GM18507 (cell line): ENCODE data around the gene TXNRD1.
"Not testable (repeated sequence)": the region's sequence is repeated elsewhere in the genome, so short reads cannot be mapped to it uniquely, and the experiment has no call there.

Experiments
- DNase-seq: peaks from one replicate; pipeline ENCODE4 v3.0.0; 2011; ENCODE audit warnings: low read depth; ENCODE audit not compliant: insufficient read length; ENCODE audit errors: extremely low spot score
- FAIRE-seq: peaks from 2 replicates; lab custom pipeline; 2011; peaks lifted over from hg19 to GRCh38; lab: Jason Lieb, UNC

Gene TXNRD1

DNA sequence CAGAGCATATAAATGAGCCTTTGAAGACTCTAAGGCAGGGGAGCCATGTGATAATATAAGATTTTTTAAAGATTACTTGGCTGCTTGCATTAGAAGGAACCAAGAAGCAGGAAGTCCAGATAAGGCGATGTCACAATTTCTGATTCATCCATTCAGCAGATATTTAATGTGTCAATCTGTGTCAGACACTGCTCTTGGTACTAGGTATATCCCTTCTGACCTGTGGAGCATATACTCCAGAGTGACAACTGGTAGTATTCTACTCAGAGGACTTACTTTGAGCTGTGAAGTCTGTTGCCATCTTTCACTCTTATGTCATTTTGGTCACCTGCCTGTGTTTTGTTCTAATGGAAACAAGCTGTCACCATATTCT lies 98.6 kb downstream of the TXNRD1 start:
- no peak for FAIRE-seq

DNA sequence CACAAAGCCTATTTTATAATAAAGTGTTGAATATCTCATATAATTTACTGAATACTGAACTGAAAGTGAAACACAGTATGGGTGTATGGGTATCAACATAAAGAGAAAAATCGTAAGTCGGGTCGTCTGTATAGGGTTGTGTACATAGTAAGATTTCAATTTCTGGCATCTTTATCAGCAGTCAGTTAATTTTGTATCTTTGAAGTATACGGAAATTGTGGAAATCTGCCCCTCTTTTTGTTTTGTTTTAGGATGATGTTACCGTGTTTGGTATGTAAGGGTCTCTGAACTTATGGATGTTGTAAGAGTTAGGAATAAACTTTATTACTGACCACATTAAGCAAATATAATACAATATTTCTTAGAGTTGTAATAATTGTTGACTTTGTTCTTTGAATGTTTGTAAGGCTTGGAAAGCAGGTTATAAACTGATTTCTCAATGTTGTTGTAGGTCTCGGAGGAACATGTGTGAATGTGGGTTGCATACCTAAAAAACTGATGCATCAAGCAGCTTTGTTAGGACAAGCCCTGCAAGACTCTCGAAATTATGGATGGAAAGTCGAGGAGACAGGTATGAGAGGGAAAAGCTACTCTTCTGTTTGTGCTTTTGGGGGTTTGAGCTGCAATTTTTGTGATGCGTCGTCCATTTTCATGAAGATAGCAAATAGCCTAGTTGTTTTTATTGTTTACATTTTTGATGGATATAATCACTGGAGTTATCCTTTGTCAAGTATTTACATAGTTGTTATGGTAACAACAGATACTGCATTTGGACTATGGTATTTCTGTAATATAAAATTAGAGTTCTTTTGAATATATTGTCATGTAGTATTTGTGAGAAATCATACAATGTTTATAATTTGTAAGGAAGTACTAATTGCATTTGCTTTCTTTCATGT lies 100.0 kb downstream of the TXNRD1 start:
- no peak for FAIRE-seq
- no peak for DNase-seq

More for the DNA sequence above, 98.6 kb downstream of the TXNRD1 start:
- DNase-seq: no peak

DNA sequence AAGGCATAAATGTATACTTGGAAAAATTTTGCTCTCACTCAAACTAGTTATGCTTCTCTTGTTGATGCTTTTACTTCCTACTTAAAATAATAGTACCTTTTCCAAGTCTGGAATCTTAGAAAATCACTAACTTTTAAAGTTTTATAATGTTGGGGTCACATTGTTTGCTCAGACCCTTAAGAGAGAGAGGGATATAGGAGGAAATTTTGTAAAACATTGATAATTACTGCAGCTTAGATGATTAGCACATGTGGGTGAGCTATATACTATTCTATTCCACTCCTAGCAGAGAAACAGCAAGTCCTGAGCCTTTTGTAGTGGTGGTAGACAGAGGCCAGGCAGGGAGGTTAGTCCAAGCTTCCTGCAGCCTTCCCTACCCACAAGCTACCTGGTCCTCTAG lies 101.4 kb downstream of the TXNRD1 start:
- DNase-seq (no peak), FAIRE-seq (no peak)

DNA sequence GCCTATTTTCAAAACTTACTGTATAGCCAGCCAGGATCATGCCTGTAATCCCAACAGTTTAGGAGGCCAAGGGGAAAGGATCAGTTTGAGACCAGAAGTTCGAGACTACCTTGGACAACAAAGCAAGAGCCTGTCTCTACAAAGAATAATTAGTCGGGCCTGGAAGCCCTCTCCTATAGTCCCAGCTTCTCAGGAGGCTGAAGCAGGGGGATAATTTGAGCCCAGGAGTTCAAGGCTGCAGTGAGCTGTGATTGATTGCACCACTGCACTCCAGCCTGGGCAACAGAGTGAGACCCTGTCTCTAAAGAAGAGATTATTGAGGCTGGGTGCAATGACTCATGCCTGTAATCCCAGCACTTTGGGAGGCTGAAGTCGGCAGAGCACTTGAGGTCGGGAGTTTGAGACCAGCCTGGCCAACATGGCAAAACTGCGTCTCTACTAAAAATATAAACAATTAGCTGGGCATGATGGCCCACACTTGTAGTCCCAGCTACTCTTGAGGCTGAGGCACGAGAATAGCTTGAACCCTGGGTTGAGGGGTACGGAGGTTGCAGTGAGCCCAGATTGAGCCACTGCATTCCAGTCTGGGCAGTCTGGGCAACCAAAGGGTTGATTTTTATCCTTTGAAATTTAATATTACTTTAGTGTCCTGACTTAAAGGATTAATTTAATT lies 102.1 kb downstream of the TXNRD1 start:
- FAIRE-seq (no peak), DNase-seq (no peak)

DNA sequence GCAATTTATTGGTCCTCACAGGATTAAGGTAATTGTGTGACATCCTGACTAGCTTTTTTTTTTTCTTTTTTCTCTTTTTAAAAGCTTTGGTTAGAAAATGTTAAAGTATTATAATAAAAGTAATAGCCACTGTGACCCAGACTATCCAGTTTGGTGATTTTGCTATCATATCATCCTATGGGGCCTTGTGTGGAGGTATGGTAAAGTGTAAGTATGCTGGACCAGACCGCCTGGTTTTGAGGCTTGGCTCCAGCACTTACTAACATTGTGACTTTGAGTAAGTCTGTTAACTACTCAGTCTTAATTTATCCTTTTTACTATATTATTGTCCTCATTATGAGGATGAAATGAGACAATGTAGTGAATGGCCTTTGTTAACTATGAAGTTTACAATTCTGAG lies 103.4 kb downstream of the TXNRD1 start:
- no peak for FAIRE-seq
- DNase-seq: no peak

DNA sequence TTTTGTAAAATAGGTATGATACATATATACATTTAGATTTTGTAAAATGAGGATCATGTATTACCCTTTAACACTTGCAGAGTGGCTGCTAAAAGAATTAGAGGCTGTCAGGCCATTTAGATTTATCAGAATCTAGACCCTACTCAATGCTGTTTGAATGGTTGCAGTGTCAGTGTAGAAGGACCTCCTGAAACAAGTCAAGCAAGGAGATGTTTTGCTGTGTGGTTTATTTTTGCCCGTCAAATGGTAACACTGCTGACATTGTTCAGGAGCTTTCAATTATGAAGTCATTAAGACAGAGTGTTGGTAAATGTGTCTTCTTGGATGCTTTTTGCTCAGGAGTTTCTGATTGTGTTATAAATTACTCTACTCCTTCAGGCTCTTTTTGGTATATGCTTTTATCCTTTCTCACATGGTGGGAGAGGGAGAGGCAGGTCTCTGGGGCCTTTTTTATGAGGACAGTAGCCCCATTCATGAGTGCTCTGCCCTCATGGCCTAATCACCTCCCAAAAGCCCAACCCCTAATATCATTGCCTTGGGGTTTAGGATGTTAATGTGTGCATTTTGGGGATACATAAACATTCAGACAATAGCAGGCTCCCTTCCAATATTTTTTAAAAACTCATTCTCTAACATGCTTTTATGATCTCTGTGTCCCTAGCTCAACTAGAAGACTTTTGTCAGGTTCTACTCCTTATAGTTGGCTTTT lies 104.5 kb downstream of the TXNRD1 start:
- FAIRE-seq (no peak), DNase-seq (no peak)

DNA sequence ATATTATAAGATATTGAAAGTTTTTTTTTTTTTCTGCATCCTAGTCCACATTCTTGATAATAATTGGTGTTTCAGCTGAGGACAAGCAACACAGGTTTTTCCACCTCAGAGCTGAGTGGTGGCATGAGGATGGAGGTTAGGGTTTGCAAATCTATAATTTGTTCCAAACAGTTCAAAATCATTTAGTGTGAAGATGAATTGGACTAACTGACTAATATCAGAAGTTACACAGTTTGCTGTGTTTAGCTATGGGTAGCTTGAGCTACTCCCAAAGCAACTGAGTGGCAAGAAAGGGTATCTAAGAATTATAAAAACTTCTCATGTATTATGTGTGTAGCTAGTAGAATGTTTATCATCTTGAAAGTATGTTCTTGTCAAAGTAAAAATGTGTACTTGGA lies 105.0 kb downstream of the TXNRD1 start:
- DNase-seq: no peak
- FAIRE-seq: no peak

DNA sequence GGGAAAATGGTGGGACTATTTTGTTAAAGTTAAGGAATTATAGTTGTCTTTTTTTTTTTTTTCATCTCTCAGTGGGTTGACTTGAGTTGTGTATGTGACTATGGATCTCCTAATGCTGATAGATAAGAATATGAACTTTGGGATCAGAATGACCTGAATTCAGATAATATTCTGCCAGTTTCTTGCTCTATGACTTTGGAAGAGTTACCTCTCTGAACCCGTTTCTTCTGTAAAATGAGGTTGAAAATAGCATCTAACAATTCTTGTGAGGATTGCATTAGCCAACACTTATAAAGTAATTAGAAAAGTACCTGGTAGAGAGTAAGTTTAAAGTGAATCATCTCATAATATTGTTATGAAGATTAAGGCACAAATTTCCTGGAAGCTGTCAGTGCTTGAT lies 106.4 kb downstream of the TXNRD1 start:
- FAIRE-seq: no peak
- DNase-seq: no peak

DNA sequence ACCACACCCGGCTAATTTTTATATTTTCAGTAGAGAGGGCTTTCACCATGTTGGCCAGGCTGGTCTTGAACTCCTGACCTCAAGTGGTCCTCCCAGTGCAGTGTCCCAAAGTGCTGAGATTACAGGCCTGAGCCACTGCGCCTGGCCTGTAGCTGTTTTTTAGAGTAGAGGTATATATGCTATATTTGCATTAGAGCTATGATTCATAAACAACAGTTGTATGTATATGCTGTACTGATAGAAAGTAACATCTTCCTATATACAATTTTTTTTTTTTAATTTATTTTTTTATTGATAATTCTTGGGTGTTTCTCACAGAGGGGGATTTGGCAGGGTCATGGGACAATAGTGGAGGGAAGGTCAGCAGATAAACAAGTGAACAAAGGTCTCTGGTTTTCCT lies 107.0 kb downstream of the TXNRD1 start:
- not testable (repeated sequence) for FAIRE-seq, DNase-seq

DNA sequence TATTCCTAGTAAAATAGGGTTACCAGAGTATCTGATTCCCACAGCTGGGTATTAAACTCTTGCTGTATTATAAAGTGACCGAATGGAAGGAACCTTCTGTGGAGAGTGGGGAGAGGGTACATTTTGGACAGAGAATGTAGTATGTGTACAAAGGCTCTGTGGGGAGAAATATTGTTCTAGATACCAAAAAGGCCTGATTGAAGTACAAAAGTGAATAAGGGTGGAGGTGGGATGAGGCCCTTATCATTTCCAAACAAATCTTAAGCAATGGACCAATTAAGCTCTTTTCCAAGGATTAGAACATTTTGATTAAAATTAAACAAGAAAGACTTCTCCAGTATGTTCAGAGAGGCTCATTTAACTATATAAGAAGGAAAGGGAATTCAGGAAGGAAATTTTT lies 108.3 kb downstream of the TXNRD1 start:
- DNase-seq (no peak), FAIRE-seq (no peak)

DNA sequence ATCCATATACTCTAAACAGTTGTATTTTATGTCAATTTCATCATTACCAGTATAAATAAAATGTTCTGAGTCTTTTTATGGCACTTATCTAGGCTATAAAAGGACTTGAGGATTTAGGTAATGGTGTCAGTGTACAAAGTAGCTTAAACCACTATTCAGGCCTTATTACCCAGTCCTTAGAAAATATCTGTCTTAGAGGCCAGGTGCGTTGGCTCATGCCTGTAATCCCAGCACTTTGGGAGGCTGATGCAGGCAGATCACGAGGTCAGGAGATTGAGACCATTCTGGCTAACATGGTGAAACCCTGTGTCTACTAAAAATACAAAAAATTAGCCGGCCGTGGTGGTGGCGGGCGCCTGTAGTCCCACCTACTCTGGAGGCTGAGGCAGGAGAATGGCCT lies 112.7 kb downstream of the TXNRD1 start:
- DNase-seq, FAIRE-seq: not testable (repeated sequence)

DNA sequence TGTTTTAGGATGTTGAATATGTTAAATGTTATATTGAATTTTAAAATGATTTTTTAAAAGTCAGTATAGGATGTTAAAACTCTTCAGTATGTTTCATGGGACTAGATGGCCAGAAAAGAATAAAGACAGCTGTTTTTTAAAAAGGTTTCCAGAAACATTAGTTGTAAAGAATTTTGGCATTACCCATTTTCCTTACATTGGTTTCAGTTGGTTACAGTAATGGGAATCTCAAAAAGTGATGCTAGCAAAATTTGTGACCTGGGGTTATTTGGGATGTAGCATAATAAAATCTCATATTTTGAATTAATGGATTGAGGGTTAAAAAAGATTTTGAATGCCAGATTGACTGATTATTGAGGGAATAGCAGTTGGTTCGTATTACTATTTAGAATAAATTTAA lies 113.2 kb downstream of the TXNRD1 start:
- DNase-seq (no peak), FAIRE-seq (no peak)

DNA sequence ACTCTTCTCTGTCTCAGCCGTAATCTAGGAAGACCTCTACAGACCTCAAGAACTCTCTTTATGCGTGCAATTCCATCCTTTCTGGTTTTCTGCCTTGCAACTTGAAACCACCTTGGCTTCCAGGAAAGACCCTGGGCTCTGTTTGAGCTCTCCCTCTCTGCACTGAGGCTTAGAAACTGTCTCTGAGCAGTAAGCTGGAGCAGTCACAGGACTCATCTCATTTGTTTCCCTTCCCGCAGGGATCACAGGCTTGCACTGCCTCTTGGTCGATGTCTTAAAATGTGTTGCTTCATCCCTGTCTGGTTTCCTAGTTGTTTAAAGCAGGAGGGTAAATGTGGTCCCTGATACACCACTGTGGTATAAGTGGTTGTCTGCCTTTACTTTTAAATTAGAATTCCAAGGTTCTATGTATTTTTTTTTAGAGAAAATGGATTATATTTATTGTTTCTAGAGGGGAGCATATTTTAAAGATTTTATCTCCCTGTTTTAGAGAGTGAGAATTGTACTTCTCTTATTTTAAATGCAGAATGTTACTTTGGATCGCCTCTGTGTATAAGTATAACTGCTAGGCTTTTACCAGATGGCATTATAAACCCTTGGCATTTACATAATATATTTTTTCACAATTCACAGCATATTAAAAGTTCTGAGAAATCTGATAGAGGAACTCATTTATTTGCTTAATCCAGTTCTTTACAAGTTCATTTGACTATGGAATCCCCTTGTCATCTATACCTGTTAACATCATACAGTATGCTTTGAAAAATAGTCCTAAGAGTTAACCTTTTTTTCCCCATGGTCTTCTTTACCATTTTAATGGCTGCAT lies 114.3 kb downstream of the TXNRD1 start:
- DNase-seq: no peak
- no peak for FAIRE-seq

DNA sequence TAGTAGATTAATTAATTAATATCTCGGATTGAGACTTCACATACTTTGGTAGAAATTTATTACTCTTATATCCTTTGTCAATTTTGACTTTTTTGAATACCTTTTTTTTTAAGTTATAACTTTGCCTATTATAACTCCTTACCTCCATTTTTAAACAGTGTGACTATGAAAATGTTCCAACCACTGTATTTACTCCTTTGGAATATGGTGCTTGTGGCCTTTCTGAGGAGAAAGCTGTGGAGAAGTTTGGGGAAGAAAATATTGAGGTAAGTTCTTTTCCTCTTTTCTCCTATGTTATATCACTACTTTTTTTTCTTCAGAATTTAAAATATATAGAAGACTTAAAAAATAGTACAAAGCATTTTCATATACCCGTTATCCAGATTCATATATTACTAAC lies 115.8 kb downstream of the TXNRD1 start:
- FAIRE-seq (no peak), DNase-seq (no peak)

DNA sequence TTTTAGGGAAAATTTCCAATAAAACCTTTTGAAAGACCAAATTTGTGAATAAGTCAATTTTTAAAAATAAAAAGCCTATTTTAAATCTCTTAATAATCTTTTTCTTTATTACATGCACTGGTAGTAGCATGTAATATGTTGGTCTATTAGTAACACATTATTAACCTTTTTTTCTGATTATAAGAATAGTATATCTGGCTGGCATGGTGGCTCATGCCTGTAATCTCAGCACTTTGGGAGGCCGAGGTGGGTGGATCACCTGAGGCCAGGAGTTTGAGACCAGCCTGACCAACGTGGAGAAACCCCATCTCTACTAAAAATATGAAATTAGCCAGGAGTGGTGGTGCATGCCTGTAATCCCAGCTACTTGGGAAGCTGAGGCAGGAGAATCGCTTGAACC lies 116.7 kb downstream of the TXNRD1 start:
- DNase-seq, FAIRE-seq: not testable (repeated sequence)

DNA sequence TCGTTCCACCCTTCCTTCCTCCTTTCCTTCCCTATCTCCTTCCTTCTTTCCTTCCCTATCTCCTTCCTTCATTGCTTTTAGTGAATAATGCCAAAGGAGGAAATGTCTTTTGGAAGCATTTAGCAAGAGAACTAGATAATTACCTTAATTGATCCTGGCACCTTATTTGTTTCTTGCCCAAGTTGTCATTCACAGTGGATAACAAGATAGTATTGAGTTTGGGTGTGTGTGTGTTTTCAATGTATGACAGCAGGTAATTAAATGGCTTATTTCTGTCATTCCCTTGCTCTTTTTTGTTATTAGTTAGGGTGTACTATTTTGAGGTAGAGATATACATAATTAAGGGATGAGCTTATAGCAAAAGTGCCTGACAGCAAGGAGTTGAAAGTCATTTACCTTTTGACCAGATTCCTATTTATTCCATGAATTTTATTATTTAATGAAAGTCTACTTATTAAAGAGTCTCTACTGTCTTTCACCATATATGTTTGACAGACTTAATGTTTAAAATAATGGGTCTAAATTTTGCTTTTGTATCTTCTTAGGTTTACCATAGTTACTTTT lies 118.2 kb downstream of the TXNRD1 start:
- no peak for FAIRE-seq

DNA sequence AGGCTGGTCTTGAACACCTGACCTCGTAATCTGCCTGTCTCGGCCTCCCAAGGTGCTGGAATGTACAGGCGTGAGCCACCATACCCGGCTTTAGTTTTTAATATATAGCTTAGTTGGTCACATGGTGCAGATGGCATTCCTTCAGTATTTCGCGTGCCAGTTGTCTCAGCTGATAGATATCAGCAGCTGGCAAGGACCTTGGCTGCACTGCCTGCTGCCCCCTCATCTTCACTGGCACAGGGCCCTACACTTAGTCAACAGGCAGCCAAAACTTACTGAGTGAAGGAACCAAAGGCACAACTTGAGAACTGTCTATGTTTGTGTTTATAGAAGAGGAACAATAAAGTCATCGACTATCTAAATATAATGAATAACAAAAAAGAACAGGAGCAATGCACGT lies 119.0 kb downstream of the TXNRD1 start:
- FAIRE-seq: no peak

More for the DNA sequence above, 118.2 kb downstream of the TXNRD1 start:
- DNase-seq: no peak

DNA sequence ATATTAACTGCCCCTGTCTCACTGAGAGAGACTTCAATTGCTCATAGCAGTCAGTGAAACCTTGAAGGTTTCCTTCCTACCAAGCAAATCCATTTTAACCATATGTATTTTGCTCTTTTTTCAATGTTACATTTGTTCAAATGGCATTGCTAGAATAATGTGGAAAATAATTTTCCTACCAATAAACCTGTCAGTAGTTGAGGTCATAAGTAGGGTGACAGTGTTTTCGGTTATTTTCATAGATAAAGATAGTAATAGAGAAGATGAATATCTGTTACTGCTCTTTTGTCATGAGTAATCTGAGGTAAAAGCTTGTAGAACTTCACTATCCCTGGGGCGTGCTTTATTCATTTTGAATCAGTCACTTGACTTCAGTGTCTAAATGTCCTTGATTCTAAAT lies 120.5 kb downstream of the TXNRD1 start:
- FAIRE-seq: no peak
- DNase-seq: no peak

More for the DNA sequence above, 119.0 kb downstream of the TXNRD1 start:
- DNase-seq: no peak

DNA sequence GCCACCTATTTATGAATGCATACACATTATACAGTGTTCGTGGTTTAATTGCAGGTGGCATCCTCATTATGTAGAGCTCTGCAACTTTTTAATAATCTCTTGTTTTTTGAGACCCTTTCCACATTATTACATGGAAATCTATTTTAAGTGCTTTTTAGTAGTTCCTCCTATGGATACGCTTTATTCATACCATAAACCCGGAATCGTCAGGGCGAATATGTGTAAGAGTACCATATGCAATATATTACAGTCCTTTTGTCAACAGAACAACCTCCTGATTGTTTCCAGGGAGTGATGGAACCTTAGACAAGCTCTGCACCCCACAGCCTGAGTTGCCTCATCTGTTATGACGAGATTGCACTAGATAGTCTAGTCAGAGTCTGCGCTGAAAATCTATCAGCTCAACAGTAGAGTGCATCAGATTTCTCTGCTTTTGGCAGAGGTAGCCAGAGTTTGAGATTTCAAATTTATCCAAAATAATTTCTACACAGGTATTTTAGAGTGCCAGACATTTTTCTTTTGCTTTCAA lies 121.5 kb downstream of the TXNRD1 start:
- FAIRE-seq: no peak
- DNase-seq: no peak
